ENCODE data around the gene DHRS7. TPM values are rescaled to one million over a fixed set of nuclear protein-coding genes. Genes with fewer than 3 reads are reported as not detected.

DHRS7 gene
- total RNA-seq, 4 donors from 2014 or later, result 151 to 245 (median 214) TPM

DNA sequence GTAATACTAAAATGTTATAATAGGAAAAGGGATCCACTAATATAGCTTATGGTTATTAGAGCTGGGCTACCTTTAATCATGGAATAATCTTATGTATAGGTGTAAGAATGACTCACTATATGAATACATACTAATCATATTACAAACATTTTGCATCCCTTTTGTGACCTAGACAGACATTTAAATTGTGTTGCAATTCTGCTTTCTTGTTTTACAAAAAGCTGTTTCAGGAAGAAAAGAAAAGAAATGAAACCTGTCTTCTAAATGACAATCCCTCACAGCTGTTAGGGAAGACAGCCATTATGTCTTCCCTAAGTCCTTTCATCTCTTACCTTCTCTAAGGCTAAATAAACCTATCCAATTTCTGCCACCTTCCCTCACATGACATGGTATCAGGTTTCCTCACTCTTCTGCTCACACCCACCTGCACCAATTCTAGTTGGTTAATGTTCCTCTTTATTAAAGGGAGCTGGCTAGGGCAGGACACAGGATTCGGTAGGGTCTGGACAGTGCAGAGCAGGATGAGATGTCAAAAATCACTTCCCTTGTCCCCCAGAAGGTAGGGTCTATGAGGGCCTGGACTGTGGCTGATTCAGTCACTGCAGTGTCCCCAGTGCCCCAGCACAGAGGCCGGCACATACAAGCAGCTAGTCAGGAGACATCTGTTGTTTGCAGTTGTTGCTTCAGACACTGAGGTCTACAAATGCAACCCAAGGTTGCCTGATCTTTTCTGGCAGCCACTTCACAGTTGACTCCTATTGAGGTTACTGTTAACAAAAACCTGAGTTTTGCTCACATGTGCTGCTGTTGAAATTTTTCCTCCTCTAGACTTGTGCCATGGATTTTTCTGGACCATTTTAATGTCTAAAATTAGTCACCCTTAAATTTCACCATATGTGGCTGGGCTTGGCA, 3.7 kb downstream of the DHRS7 start:
- no peaks in the 10 kb centered on the region for H3K27me3 ChIP-seq
- H3K4me3 ChIP-seq (replicated peaks in 1 of 3), result no peak overlapping the region
- WGBS, 2 donors, result 50 to 74% methylated on average over 1 to 2 of the region's 2 CpGs
- H3K9me3 ChIP-seq, result no peaks in the 10 kb centered on the region
- H3K4me1 ChIP-seq, result peaks cover 9 to 20% of the 10 kb centered on the region in 2 donors
- TF ChIP-seq POLR2A (IDR thresholded peaks at IDR 0.05), result peak in 1 of 2 donors; percentile 24
- TF ChIP-seq, protein P1, sequence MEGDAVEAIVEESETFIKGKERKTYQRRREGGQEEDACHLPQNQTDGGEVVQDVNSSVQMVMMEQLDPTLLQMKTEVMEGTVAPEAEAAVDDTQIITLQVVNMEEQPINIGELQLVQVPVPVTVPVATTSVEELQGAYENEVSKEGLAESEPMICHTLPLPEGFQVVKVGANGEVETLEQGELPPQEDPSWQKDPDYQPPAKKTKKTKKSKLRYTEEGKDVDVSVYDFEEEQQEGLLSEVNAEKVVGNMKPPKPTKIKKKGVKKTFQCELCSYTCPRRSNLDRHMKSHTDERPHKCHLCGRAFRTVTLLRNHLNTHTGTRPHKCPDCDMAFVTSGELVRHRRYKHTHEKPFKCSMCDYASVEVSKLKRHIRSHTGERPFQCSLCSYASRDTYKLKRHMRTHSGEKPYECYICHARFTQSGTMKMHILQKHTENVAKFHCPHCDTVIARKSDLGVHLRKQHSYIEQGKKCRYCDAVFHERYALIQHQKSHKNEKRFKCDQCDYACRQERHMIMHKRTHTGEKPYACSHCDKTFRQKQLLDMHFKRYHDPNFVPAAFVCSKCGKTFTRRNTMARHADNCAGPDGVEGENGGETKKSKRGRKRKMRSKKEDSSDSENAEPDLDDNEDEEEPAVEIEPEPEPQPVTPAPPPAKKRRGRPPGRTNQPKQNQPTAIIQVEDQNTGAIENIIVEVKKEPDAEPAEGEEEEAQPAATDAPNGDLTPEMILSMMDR (IDR thresholded peaks at IDR 0.05), result no peak
- peak in 1 of 2 donors; percentile 27 for DNase-seq
- H3K36me3 ChIP-seq, result no peaks in the 10 kb centered on the region
- intact Hi-C loops (cut with DNase I), result loop anchor here (5.0 kb wide), 1 partner anchor 69 kb away; the partner anchor contains the start of gene PCNX4
- H3K27ac ChIP-seq, result peak overlapping the region; percentile 13 to 42 (median 16)

DNA sequence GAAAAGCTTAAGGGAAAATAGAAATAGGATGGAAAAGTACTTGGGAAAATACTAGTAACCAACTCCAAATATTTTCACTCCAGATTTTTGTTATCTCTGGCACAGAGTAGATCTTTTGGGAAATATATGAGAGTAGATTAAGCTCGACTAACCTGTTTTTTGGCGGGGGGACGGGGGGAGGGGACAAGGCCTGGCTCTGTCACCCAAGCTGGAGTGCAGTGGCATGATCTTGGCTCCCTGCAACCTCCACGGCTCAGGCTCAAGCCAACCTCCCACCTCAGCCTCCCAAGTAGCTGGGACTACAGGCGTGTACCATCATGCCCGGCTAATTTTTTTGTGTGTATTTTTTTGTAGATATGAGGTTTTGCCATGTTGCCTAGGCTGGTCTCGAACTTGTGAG, 4.8 kb downstream of the DHRS7 start:
- 82 to 86% methylated on average over 7 of the region's 7 CpGs for WGBS, 2 donors
- no peak for DNase-seq
- no peak overlapping the region for H3K4me3 ChIP-seq (replicated peaks in 1 of 3)
- no peaks in the 10 kb centered on the region for H3K27me3 ChIP-seq
- no peak for TF ChIP-seq POLR2A (IDR thresholded peaks at IDR 0.05)
- TF ChIP-seq, protein P1 (IDR thresholded peaks at IDR 0.05), result no peak
- H3K27ac ChIP-seq, result no peak overlapping the region
- H3K36me3 ChIP-seq, result no peaks in the 10 kb centered on the region
- H3K4me1 ChIP-seq, result peaks cover under 1 to 10% of the 10 kb centered on the region in 2 donors
- intact Hi-C loops (cut with DNase I), result loop anchor here (5.0 kb wide), 1 partner anchor 68 kb away; the partner anchor contains the start of gene PCNX4
- H3K9me3 ChIP-seq, result no peaks in the 10 kb centered on the region

DNA sequence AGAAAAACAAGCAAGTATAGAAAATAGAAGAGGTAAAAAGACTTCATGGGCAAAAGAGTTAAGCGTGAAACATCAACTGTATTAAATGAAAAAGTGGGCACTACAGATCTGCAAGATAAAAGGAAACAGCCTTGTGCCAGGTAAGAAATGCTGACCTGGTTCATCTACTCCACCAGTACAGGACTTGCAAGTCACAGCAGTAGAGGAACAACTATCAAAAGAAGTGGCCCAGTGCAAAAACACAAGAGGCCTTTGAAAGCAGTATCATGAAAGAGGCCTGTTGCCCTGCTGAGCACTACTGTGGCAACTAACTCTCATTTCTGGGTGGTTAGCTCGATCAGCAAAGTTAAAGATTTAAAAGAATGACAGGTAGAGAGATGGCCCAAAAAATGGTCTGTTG, 10.5 kb downstream of the DHRS7 start:
- peaks cover 0 to 11% of the 10 kb centered on the region in 2 donors for H3K4me1 ChIP-seq
- intact Hi-C loops (cut with DNase I), result no loop called here
- H3K27ac ChIP-seq, result no peak overlapping the region
- no peak overlapping the region for H3K4me3 ChIP-seq (replicated peaks in 1 of 3)
- no peak for DNase-seq
- 75 to 86% methylated on average over 2 of the region's 2 CpGs for WGBS, 2 donors
- peaks cover 7 to 8% of the 10 kb centered on the region in 2 donors for H3K36me3 ChIP-seq
- TF ChIP-seq, protein P1 (IDR thresholded peaks at IDR 0.05), result no peak
- TF ChIP-seq POLR2A (IDR thresholded peaks at IDR 0.05), result no peak
- H3K9me3 ChIP-seq, result no peaks in the 10 kb centered on the region
- H3K27me3 ChIP-seq, result no peaks in the 10 kb centered on the region

DNA sequence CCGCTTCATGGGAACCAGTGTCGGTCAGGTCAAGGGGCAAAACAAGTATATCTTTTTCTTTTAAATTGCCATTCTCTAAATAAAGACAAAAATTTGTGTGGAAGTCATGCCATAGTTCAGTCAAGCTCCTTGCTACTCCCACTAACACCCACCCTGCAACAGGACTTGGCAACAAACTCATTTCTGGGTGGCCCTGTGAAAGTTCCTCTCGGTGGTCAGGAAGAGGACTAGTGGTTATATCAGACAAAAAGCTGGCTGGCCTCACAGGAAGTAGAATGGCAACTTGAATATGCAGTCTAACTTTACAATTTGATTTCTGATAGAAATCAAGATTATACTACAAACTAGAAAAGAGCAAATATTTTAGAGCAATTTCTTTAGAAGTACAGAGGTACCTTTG, 11.2 kb downstream of the DHRS7 start:
- intact Hi-C loops (cut with DNase I), result no loop called here
- no peak overlapping the region for H3K27ac ChIP-seq
- H3K27me3 ChIP-seq, result no peaks in the 10 kb centered on the region
- 81 to 82% methylated on average over 3 of the region's 3 CpGs for WGBS, 2 donors
- no peak overlapping the region for H3K4me3 ChIP-seq (replicated peaks in 1 of 3)
- TF ChIP-seq, protein P1 (IDR thresholded peaks at IDR 0.05), result no peak
- no peak for TF ChIP-seq POLR2A (IDR thresholded peaks at IDR 0.05)
- no peaks in the 10 kb centered on the region for H3K9me3 ChIP-seq
- H3K4me1 ChIP-seq, result peaks cover 0 to 11% of the 10 kb centered on the region in 2 donors
- H3K36me3 ChIP-seq, result peaks cover 7 to 8% of the 10 kb centered on the region in 2 donors
- DNase-seq, result no peak

DNA sequence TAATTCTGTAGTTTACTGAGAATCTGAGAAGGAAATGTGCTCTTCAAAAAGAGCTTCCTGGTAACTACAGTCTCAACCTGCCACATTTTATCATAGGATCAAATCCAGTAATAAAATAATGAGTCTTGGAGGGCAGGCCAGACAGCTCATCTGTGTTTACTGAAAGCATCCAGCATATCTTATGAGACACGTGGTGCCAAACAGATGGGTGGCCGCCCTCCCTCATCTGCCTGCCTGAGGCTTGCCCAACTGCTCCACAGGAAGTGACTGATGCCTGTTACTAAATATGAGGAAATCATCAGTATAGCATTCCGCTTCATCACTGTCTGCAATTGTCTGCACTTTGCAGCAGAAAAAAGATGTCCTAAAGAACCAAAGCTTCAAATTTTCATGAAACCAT, 13.5 kb downstream of the DHRS7 start:
- TF ChIP-seq POLR2A (IDR thresholded peaks at IDR 0.05), result no peak
- TF ChIP-seq, protein P1 (IDR thresholded peaks at IDR 0.05), result no peak
- H3K27ac ChIP-seq, result peak overlapping the region in 2 of 3 donors; percentile 28 to 48
- H3K36me3 ChIP-seq, result peaks cover 12 to 14% of the 10 kb centered on the region in 2 donors
- peaks cover 0 to 11% of the 10 kb centered on the region in 2 donors for H3K4me1 ChIP-seq
- 71 to 75% methylated on average over 3 of the region's 3 CpGs for WGBS, 2 donors
- H3K9me3 ChIP-seq, result no peaks in the 10 kb centered on the region
- no peak overlapping the region for H3K4me3 ChIP-seq (replicated peaks in 1 of 3)
- intact Hi-C loops (cut with DNase I), result no loop called here
- H3K27me3 ChIP-seq, result no peaks in the 10 kb centered on the region
- DNase-seq, result peak; percentile 25 to 47
